Activated T-helper 1 cell treated with anti-CD3 and anti-CD28 coated beads, Interleukin-12 subunit alpha, Interleukin-12 subunit beta, Interleukin-2, Interleukin-4 antibody, amounts not matched to agents 30 ng/mL and 10 ng/mL and 1 ng/mL, durations not matched to agents 14 hours and 24 hours and 36 hours (primary cell): ENCODE measurements around the gene RECQL. TPM values are rescaled to one million over a fixed set of nuclear protein-coding genes. Genes with fewer than 3 reads are reported as not detected.
"Not testable (repeated sequence)": the region's sequence is repeated elsewhere in the genome, so short reads cannot be mapped to it uniquely, and the experiment has no call there.

Source experiments
- DNase-seq: peaks from one replicate; pipeline ENCODE4 v3.0.0; 2021; ENCODE audit warnings: low spot score
- H3K27ac Mint-ChIP-seq: one replicate; pipeline ENCODE4 v1.8.0; 2021; ENCODE audit warnings: mild to moderate bottlenecking, mixed read lengths
- H3K27me3 Mint-ChIP-seq: one replicate; pipeline ENCODE4 v1.8.0; 2022; ENCODE audit warnings: mild to moderate bottlenecking, moderate library complexity, mixed read lengths; ENCODE audit not compliant: insufficient read depth
- H3K36me3 Mint-ChIP-seq: one replicate; pipeline ENCODE4 v1.8.0; 2021; ENCODE audit warnings: low read depth, mixed read lengths
- H3K4me1 Mint-ChIP-seq: one replicate; pipeline ENCODE4 v1.8.0; 2021; ENCODE audit warnings: low read depth, mixed read lengths
- H3K4me3 Mint-ChIP-seq: one replicate; pipeline ENCODE4 v1.8.0; 2021; ENCODE audit warnings: mild to moderate bottlenecking, moderate library complexity, mixed read lengths
- H3K9me3 Mint-ChIP-seq: one replicate; pipeline ENCODE4 v1.8.0; 2021; ENCODE audit warnings: mixed read lengths
- intact Hi-C: fragments of 100-400 bp; cut with micrococcal nuclease; formaldehyde crosslinking; loops from one replicate; pipeline ENCODE4 v1.15.1; 2024
- total RNA-seq: library from RNA; stranded (reverse); gene quantifications from 2 replicates; pipeline ENCODE4 v1.2.3, GENCODE V29; 2022

The RECQL gene
- total RNA-seq, 1 donor from 2014 or later = 56.4 TPM

DNA sequence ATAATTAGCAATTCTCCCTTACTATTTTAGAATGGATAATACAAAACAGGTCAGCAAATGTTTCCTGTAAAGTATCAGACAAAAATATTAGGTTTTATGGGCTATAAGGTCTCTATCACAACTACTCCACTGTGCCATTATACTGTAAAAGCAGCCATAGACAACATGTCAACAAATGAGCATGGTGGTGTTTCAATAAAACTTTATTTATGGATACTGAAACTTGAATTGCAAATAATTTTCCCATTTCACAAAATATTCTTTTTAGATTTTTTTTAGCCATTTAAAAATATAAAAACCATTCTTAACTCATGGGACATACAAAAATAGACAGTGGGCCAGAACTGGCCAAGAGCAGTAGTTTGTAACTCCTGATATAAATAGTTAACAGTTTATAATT is 15.4 kb downstream of the RECQL start:
- intact Hi-C loops = no loop called here
- Mint-ChIP-seq H3K4me1 (peaks cover 9% of the 10 kb centered on the region), H3K4me3 (no peak overlapping the region), H3K27me3 (no peaks in the 10 kb centered on the region), H3K36me3 (peaks cover 24% of the 10 kb centered on the region), H3K27ac (no peak overlapping the region), H3K9me3 (no peaks in the 10 kb centered on the region)
- no peak for DNase-seq

DNA sequence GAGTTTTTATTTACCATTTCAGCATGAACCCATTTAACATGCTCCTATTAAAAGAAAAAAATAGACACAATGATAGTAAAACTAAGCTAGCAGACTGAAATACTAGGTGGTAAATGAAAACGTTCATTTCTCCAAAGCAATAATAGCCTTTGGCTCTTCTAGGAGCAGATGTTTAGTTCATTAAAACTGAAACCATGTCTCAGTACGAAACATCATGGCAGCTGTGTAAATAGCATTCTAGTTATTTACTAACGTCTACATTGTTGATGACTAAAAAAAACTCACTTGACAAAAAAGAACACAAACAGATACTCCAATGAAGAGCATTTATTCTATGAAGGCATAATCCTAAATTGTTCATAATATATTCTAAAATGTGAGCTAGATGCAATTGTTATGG is 17.9 kb downstream of the RECQL start:
- intact Hi-C loops = no loop called here
- Mint-ChIP-seq H3K9me3 (no peaks in the 10 kb centered on the region), H3K27ac (no peak overlapping the region), H3K4me3 (no peak overlapping the region), H3K36me3 (peaks cover 10% of the 10 kb centered on the region), H3K27me3 (no peaks in the 10 kb centered on the region), H3K4me1 (peaks cover 9% of the 10 kb centered on the region)
- no peak for DNase-seq

GRCh38 chr12:21478756-21479455 is 22.5 kb downstream of the RECQL start:
- intact Hi-C loops = loop anchor here (10.0 kb wide), 1 partner anchor 1066 kb away; the partner anchor contains the start of gene C2CD5
- Mint-ChIP-seq H3K4me1 (peaks cover 22% of the 10 kb centered on the region), H3K9me3 (no peaks in the 10 kb centered on the region), H3K36me3 (peaks cover 25% of the 10 kb centered on the region), H3K27me3 (no peaks in the 10 kb centered on the region), H3K27ac (no peak overlapping the region), H3K4me3 (no peak overlapping the region)
- DNase-seq = no peak

DNA sequence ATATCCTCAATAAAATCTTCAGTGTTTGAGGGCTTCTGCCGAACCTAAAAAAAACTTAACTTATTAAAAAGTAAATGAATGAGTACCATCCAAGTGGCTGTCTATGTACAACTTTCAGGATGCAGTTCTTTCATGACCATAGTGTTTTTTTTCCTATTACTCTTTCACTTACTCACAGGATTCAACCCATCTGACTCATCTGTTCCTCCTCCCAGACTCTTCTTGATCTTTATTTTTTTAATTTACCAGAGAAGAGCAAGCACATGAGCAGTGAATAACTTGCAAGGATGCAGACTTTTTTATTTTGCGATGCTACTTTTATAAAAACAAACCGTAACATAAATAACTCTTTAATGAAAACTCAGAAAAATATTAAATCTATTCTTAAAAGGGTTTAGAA is 24.5 kb downstream of the RECQL start:
- H3K4me3 Mint-ChIP-seq = no peak overlapping the region
- H3K36me3 Mint-ChIP-seq = peaks cover 32% of the 10 kb centered on the region
- H3K27ac Mint-ChIP-seq = peak overlapping the region; percentile 83
- no peaks in the 10 kb centered on the region for H3K9me3 Mint-ChIP-seq
- no peak for DNase-seq
- peaks cover 22% of the 10 kb centered on the region for H3K4me1 Mint-ChIP-seq
- intact Hi-C loops = loop anchor here (1.0 to 10.0 kb wide), 4 partner anchors 21 to 1068 kb away; partner anchors contain the start of genes C2CD5, GOLT1B and RECQL
- H3K27me3 Mint-ChIP-seq = no peaks in the 10 kb centered on the region

DNA sequence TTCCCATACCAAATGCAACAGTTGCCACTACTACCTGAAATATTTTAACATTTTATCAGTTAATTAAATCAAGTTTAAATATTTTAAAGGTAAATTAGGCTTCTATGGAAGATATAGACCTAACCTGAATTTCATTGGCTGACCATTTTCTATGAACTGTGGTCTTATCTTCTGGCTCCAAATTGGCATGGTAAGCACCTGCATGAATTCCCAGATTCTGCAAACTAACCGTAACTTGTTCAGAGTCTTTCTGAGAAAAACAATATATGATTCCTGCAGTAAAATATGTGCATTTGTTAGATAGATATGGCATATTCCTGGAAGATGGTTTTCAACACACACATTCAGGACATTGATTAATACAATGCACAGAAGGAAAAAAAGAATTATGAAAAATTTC is 25.9 kb downstream of the RECQL start:
- H3K4me1 Mint-ChIP-seq = peaks cover 26% of the 10 kb centered on the region
- H3K4me3 Mint-ChIP-seq = no peak overlapping the region
- no peaks in the 10 kb centered on the region for H3K9me3 Mint-ChIP-seq
- no peak overlapping the region for H3K27ac Mint-ChIP-seq
- no peaks in the 10 kb centered on the region for H3K27me3 Mint-ChIP-seq
- peaks cover 35% of the 10 kb centered on the region for H3K36me3 Mint-ChIP-seq
- DNase-seq = no peak
- intact Hi-C loops = loop anchor here (10.0 kb wide), 1 partner anchor 1069 kb away; the partner anchor contains the start of gene C2CD5

- Mint-ChIP-seq H3K4me1 (peaks cover 23% of the 10 kb centered on the region), H3K9me3 (no peaks in the 10 kb centered on the region), H3K27ac (no peak overlapping the region), H3K4me3 (no peak overlapping the region), H3K36me3 (peaks cover 50% of the 10 kb centered on the region), H3K27me3 (no peaks in the 10 kb centered on the region)
- DNase-seq = no peak
- intact Hi-C loops = loop anchor here (10.0 kb wide), 1 partner anchor 1072 kb away; the partner anchor contains the start of gene C2CD5
Observed at GRCh38 chr12:21472197-21472823, 29.1 kb downstream of the RECQL start.

- DNase-seq = no peak
- no peak overlapping the region for H3K4me3 Mint-ChIP-seq
- no peaks in the 10 kb centered on the region for H3K9me3 Mint-ChIP-seq
- no peaks in the 10 kb centered on the region for H3K27me3 Mint-ChIP-seq
- no peak overlapping the region for H3K27ac Mint-ChIP-seq
- intact Hi-C loops = loop anchor here (10.0 kb wide), 1 partner anchor 1074 kb away; the partner anchor contains the start of gene C2CD5
- H3K36me3 Mint-ChIP-seq = peaks cover 48% of the 10 kb centered on the region
- H3K4me1 Mint-ChIP-seq = peaks cover 17% of the 10 kb centered on the region
Observed at GRCh38 chr12:21471294-21471693, 30.1 kb downstream of the RECQL start.

DNA sequence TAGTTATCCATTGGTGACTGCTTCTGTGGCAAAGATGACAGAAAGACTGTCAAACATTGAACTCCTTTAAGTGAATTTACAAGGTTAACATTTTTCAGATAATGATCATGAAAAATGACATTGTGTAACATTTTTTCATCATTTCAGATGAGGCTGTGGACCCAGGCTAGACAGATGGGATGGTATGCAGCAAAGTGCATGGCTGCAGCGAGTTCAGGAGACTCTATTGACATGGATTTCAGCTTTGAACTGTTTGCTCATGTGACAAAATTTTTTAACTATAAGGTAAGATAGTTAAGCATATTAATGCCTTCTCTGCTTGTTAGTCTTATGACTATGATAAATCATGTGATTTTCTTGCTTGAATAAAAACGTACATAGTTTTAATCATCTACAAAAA is 34.1 kb downstream of the RECQL start:
- peaks cover 52% of the 10 kb centered on the region for H3K36me3 Mint-ChIP-seq
- not testable (repeated sequence) for DNase-seq

GRCh38 chr12:21459474-21459873 is 42.0 kb downstream of the RECQL start:
- no peak overlapping the region for H3K4me3 Mint-ChIP-seq
- peaks cover 5% of the 10 kb centered on the region for H3K9me3 Mint-ChIP-seq
- H3K36me3 Mint-ChIP-seq = peaks cover 61% of the 10 kb centered on the region
- peaks cover 43% of the 10 kb centered on the region for H3K4me1 Mint-ChIP-seq
- intact Hi-C loops = loop anchor here (10.0 kb wide), 1 partner anchor 945 kb away; no protein-coding TSS in a partner anchor
- no peak overlapping the region for H3K27ac Mint-ChIP-seq
- no peak for DNase-seq
- H3K27me3 Mint-ChIP-seq = no peaks in the 10 kb centered on the region

More for the DNA sequence above, 34.1 kb downstream of the RECQL start:
- H3K27ac Mint-ChIP-seq, intact Hi-C loops, H3K9me3 Mint-ChIP-seq, H3K4me3 Mint-ChIP-seq, H3K27me3 Mint-ChIP-seq: not testable (repeated sequence)
- H3K4me1 Mint-ChIP-seq = peaks cover 13% of the 10 kb centered on the region

- DNase-seq = peak; percentile 54
- Mint-ChIP-seq H3K27ac (peak overlapping the region; percentile 93), H3K27me3 (no peaks in the 10 kb centered on the region), H3K9me3 (no peaks in the 10 kb centered on the region), H3K4me3 (peak overlapping the region; percentile 61), H3K36me3 (peaks cover 52% of the 10 kb centered on the region), H3K4me1 (peaks cover 65% of the 10 kb centered on the region)
- intact Hi-C loops = loop anchor here (1.0 to 10.0 kb wide), 6 partner anchors 19 to 948 kb away; partner anchors contain the start of genes GOLT1B, LDHB, PYROXD1 and RECQL
Observed at GRCh38 chr12:21456291-21456780, 45.1 kb downstream of the RECQL start.

- H3K9me3 Mint-ChIP-seq = no peaks in the 10 kb centered on the region
- no peaks in the 10 kb centered on the region for H3K27me3 Mint-ChIP-seq
- H3K4me3 Mint-ChIP-seq = peak overlapping the region; percentile 45
- H3K4me1 Mint-ChIP-seq = peaks cover 69% of the 10 kb centered on the region
- DNase-seq = peak; percentile 9
- peaks cover 45% of the 10 kb centered on the region for H3K36me3 Mint-ChIP-seq
- peak overlapping the region; percentile 70 for H3K27ac Mint-ChIP-seq
- intact Hi-C loops = loop anchor here (5.0 to 10.0 kb wide), 2 partner anchors 951 to 1776 kb away; no protein-coding TSS in a partner anchor
Observed at GRCh38 chr12:21453312-21453852, 48.1 kb downstream of the RECQL start.

DNA sequence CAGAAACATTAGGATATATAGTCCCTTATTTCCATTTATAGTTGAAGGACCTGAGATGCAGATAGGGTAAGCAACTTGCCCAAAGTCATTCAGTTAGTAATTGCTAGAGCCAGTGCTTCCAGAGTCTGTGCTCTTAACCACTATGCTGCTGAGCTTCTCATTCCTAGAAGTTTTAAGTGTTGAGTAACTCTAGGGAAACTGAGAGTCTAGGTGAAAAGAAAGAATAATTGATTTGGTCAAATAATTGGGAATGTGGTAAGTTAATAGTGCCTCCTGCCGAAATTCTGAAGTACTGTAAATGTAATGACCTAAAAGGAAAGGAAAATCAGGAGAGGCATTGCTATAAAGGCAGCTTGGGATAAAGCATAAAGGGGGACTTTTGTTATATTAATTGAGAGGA is 49.9 kb downstream of the RECQL start:
- intact Hi-C loops = loop anchor here (2.0 to 10.0 kb wide), 3 partner anchors 207 to 1774 kb away; no protein-coding TSS in a partner anchor
- no peak for DNase-seq
- Mint-ChIP-seq H3K36me3 (peaks cover 33% of the 10 kb centered on the region), H3K9me3 (no peaks in the 10 kb centered on the region), H3K27ac (no peak overlapping the region), H3K4me1 (peaks cover 50% of the 10 kb centered on the region), H3K27me3 (no peaks in the 10 kb centered on the region), H3K4me3 (no peak overlapping the region)
